Upper lobe of left lung (tissue), 4 donors: ENCODE results near the gene CCDC181.

Experiments
- CTCF ChIP-seq, 6 experiments: fragments of 450-650 bp in 4 of 6; fragments of 200-600 bp in 2 of 6; sonication (generic) in 2 of 6; IDR thresholded peaks; one replicate each; pipeline ENCODE4 v1.5.1; 2016 to 2019; ENCODE audit warnings: antibody characterized with exemption in 6 of 6
- EP300 ChIP-seq, 4 donors: sonication (generic); formaldehyde crosslinking; IDR thresholded peaks; one replicate each; pipeline ENCODE4 v1.5.1; 2017; ENCODE audit warnings: antibody characterized with exemption in 4 of 4, control low read depth in 2 of 4
- POLR2AphosphoS5 ChIP-seq, 2 donors: sonication (generic); formaldehyde crosslinking; IDR thresholded peaks; one replicate each; pipeline ENCODE4 v1.5.1; 2017; ENCODE audit warnings: antibody characterized with exemption in 2 of 2

GRCh38 chr1:169347688-169348382, 79.4 kb downstream of the CCDC181 start:
- no peak for TF ChIP-seq CTCF (IDR thresholded peaks at IDR 0.05)
- no peak for TF ChIP-seq POLR2AphosphoS5 (IDR thresholded peaks at IDR 0.05)
- no peak for TF ChIP-seq EP300 (IDR thresholded peaks at IDR 0.05)
